GM23338 (cell line): ENCODE data around the gene PDYN. TPM values are rescaled to one million over a fixed set of nuclear protein-coding genes. Genes with fewer than 3 reads are reported as not detected.

Source experiments
- ATAC-seq: fragments of 200-7000 bp; cut with Tn5 transposase; 3 replicates; pipeline ENCODE4 v1.9.1; 2020
- DNase-seq: peaks from one replicate; pipeline ENCODE4 v3.0.0-alpha.2; 2015; ENCODE audit warnings: low spot score
- H2AFZ ChIP-seq: fragments of 200-600 bp; sonication (generic); 2 replicates; pipeline ENCODE4 v1.8.0; 2016; ENCODE audit warnings: antibody characterized with exemption, mild to moderate bottlenecking, moderate library complexity
- H3F3A ChIP-seq: fragments of 200-600 bp; sonication (generic); replicated peaks from 2 replicates; pipeline ENCODE4 v1.8.0; 2017; ENCODE audit warnings: antibody characterized with exemption, mixed run types, low read depth
- H3K27ac ChIP-seq: fragments of 200-600 bp; sonication (generic); 2 replicates; pipeline ENCODE4 v1.6.1; 2016; ENCODE audit warnings: low read depth
- H3K27me3 ChIP-seq: fragments of 200-600 bp; sonication (generic); 2 replicates; pipeline ENCODE4 v1.8.0; 2016; ENCODE audit warnings: mild to moderate bottlenecking, mixed run types, moderate library complexity; ENCODE audit not compliant: insufficient read depth
- H3K36me3 ChIP-seq: fragments of 200-600 bp; sonication (generic); 2 replicates; pipeline ENCODE4 v1.8.0; 2016; ENCODE audit warnings: mild to moderate bottlenecking; ENCODE audit not compliant: insufficient read depth
- H3K4me1 ChIP-seq: fragments of 200-600 bp; sonication (generic); 2 replicates; pipeline ENCODE4 v1.8.0; 2016; ENCODE audit warnings: mild to moderate bottlenecking, moderate library complexity; ENCODE audit not compliant: insufficient read depth
- H3K4me2 ChIP-seq: fragments of 200-600 bp; sonication (generic); 2 replicates; pipeline ENCODE4 v1.7.1; 2017; ENCODE audit warnings: mixed run types
- H3K4me3 ChIP-seq: fragments of 200-600 bp; sonication (generic); 2 replicates; pipeline ENCODE4 v1.6.1; 2016; ENCODE audit warnings: mixed run types
- H3K79me2 ChIP-seq: fragments of 200-600 bp; sonication (generic); replicated peaks from 2 replicates; pipeline ENCODE4 v1.8.0; 2017; ENCODE audit warnings: mild to moderate bottlenecking; ENCODE audit not compliant: insufficient read depth
- H3K9me2 ChIP-seq: fragments of 200-600 bp; sonication (generic); 2 replicates; pipeline ENCODE4 v1.8.0; 2017; ENCODE audit not compliant: insufficient read depth
- H4K20me1 ChIP-seq: fragments of 200-600 bp; sonication (generic); replicated peaks from 2 replicates; pipeline ENCODE4 v1.8.0; 2017; ENCODE audit warnings: mild to moderate bottlenecking; ENCODE audit not compliant: insufficient read depth
- H3K27ac Mint-ChIP-seq: 2 replicates; pipeline ENCODE4 v1.8.0; 2020; ENCODE audit warnings: inconsistent platforms, mild to moderate bottlenecking, moderate library complexity, mixed read lengths
- H3K27me3 Mint-ChIP-seq: 3 replicates; pipeline ENCODE4 v1.8.0; 2022; ENCODE audit warnings: low read depth, mild to moderate bottlenecking, moderate library complexity, mixed read lengths, inconsistent platforms; ENCODE audit not compliant: insufficient read depth, poor library complexity
- H3K36me3 Mint-ChIP-seq: 3 replicates; pipeline ENCODE4 v1.8.0; 2021; ENCODE audit warnings: low read depth, mild to moderate bottlenecking, inconsistent platforms, moderate library complexity, mixed read lengths
- H3K4me1 Mint-ChIP-seq: 3 replicates; pipeline ENCODE4 v1.8.0; 2020; ENCODE audit warnings: mild to moderate bottlenecking, inconsistent platforms, mixed read lengths
- H3K4me3 Mint-ChIP-seq: 3 replicates; pipeline ENCODE4 v1.8.0; 2021; ENCODE audit warnings: moderate library complexity, mild to moderate bottlenecking, inconsistent platforms, mixed read lengths
- H3K9me3 Mint-ChIP-seq: 3 replicates; pipeline ENCODE4 v1.8.0; 2020; ENCODE audit warnings: moderate library complexity, mild to moderate bottlenecking, inconsistent platforms, mixed read lengths
- CREB1 ChIP-seq: fragments of 250-450 bp; sonication (Bioruptor Pico); IDR thresholded peaks from 2 replicates; pipeline ENCODE4 v1.5.0; 2020; ENCODE audit warnings: low read depth, mild to moderate bottlenecking, moderate library complexity
- EZH2 ChIP-seq: fragments of 200-600 bp; sonication (generic); IDR thresholded peaks from one replicate; pipeline ENCODE4 v1.8.0; 2017; ENCODE audit warnings: antibody characterized with exemption, mild to moderate bottlenecking, low read depth; ENCODE audit not compliant: unreplicated experiment
- EZH2phosphoT487 ChIP-seq: fragments of 200-600 bp; sonication (generic); IDR thresholded peaks from one replicate; pipeline ENCODE4 v1.8.1; 2018; ENCODE audit warnings: antibody characterized with exemption; ENCODE audit not compliant: unreplicated experiment
- JUNB ChIP-seq: IDR thresholded peaks from one replicate; pipeline ENCODE4 v1.6.1; 2016; ENCODE audit warnings: antibody characterized with exemption; ENCODE audit not compliant: unreplicated experiment
- NANOG ChIP-seq: IDR thresholded peaks from 2 replicates; pipeline ENCODE4 v1.6.1; 2016; ENCODE audit warnings: antibody characterized with exemption, borderline replicate concordance
- POLR2AphosphoS5 ChIP-seq: IDR thresholded peaks from 2 replicates; pipeline ENCODE4 v1.6.1; 2016; ENCODE audit warnings: antibody characterized with exemption, low read depth
- STAT1 ChIP-seq: IDR thresholded peaks from one replicate; pipeline ENCODE4 v1.6.1; 2016; ENCODE audit warnings: antibody characterized with exemption; ENCODE audit not compliant: unreplicated experiment
- ZNF114 ChIP-seq: fragments of 250-450 bp; sonication (Bioruptor Pico); IDR thresholded peaks from 2 replicates; pipeline ENCODE4 v1.5.0; 2020; ENCODE audit warnings: mild to moderate bottlenecking, moderate library complexity
- ZNF331 ChIP-seq: fragments of 250-450 bp; sonication (Bioruptor Pico); IDR thresholded peaks from 2 replicates; pipeline ENCODE4 v1.5.0; 2020; ENCODE audit warnings: low read depth, mild to moderate bottlenecking, moderate library complexity
- polyA plus RNA-seq: library from polyadenylated mRNA; unstranded; fragments of >200 nt; fragmentation: Nextera tagmentation; extraction: Ambion mirVana; gene quantifications from 2 replicates; pipeline ENCODE4 v1.2.1, GENCODE V29; 2016
- total RNA-seq: library from RNA; depleted of rRNA; stranded (reverse); fragments of >200 nt; shearing (Covaris generic); gene quantifications from 2 replicates; pipeline ENCODE4 v1.2.3, GENCODE V29; 2014
- TF ChIP-seq, protein P1 (sequence below): fragments of 250-450 bp; sonication (Bioruptor Pico); IDR thresholded peaks from 2 replicates; pipeline ENCODE4 v1.5.0; 2020; ENCODE audit warnings: mild to moderate bottlenecking, moderate library complexity
- TF ChIP-seq, protein P2 (sequence below), 2 experiments: fragments of 200-600 bp in 1 of 2; sonication (generic) in 1 of 2; conservative IDR thresholded peaks; 2 replicates each; pipeline versions ENCODE4 v1.5.1 to v1.6.1; 2016 to 2017; ENCODE audit warnings: antibody characterized with exemption in 2 of 2, low read depth in 2 of 2, mild to moderate bottlenecking in 2 of 2, moderate library complexity in 1 of 2
- TF ChIP-seq, protein P3 (sequence below): IDR thresholded peaks from one replicate; pipeline ENCODE4 v1.6.1; 2018; ENCODE audit warnings: antibody characterized with exemption; ENCODE audit not compliant: unreplicated experiment
- TF ChIP-seq, protein P4 (sequence below): IDR thresholded peaks from 2 replicates; pipeline ENCODE4 v1.6.1; 2016; ENCODE audit warnings: antibody characterized with exemption

PDYN gene
- total and polyA plus RNA-seq, 2 experiments from 2014 or later = 0.21 to 0.24 TPM

DNA sequence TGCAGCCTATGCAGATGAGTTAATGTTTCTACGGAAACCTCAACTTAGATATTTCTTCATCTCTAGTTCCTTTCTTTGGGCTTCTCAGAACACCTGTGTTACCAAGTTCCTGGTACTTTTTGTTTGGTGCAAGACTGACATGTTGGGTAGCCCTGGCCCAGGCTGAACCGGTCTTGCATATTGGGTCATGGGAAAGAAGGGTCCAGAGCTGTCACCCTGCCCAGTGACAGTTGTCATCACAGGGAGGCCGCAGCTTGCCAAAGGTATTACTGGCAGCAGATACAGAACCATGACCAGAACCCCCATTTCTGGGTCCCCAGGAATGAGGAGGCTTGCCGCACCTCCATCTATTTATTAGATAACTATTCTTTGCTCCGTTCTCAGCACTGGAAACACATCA is 40.2 kb downstream of the PDYN start:
- Histone ChIP-seq H3K4me2 (no peak overlapping the region), H3K27me3 (no peaks in the 10 kb centered on the region), H4K20me1 (no peaks in the 10 kb centered on the region), H3K9me2 (no peaks in the 10 kb centered on the region), H3K27ac (no peak overlapping the region), H2AFZ (no peak overlapping the region), H3K79me2 (no peaks in the 10 kb centered on the region), H3F3A (no peaks in the 10 kb centered on the region), H3K4me1 (peaks cover 41% of the 10 kb centered on the region), H3K4me3 (no peak overlapping the region), H3K36me3 (no peaks in the 10 kb centered on the region)
- TF ChIP-seq, protein P1, sequence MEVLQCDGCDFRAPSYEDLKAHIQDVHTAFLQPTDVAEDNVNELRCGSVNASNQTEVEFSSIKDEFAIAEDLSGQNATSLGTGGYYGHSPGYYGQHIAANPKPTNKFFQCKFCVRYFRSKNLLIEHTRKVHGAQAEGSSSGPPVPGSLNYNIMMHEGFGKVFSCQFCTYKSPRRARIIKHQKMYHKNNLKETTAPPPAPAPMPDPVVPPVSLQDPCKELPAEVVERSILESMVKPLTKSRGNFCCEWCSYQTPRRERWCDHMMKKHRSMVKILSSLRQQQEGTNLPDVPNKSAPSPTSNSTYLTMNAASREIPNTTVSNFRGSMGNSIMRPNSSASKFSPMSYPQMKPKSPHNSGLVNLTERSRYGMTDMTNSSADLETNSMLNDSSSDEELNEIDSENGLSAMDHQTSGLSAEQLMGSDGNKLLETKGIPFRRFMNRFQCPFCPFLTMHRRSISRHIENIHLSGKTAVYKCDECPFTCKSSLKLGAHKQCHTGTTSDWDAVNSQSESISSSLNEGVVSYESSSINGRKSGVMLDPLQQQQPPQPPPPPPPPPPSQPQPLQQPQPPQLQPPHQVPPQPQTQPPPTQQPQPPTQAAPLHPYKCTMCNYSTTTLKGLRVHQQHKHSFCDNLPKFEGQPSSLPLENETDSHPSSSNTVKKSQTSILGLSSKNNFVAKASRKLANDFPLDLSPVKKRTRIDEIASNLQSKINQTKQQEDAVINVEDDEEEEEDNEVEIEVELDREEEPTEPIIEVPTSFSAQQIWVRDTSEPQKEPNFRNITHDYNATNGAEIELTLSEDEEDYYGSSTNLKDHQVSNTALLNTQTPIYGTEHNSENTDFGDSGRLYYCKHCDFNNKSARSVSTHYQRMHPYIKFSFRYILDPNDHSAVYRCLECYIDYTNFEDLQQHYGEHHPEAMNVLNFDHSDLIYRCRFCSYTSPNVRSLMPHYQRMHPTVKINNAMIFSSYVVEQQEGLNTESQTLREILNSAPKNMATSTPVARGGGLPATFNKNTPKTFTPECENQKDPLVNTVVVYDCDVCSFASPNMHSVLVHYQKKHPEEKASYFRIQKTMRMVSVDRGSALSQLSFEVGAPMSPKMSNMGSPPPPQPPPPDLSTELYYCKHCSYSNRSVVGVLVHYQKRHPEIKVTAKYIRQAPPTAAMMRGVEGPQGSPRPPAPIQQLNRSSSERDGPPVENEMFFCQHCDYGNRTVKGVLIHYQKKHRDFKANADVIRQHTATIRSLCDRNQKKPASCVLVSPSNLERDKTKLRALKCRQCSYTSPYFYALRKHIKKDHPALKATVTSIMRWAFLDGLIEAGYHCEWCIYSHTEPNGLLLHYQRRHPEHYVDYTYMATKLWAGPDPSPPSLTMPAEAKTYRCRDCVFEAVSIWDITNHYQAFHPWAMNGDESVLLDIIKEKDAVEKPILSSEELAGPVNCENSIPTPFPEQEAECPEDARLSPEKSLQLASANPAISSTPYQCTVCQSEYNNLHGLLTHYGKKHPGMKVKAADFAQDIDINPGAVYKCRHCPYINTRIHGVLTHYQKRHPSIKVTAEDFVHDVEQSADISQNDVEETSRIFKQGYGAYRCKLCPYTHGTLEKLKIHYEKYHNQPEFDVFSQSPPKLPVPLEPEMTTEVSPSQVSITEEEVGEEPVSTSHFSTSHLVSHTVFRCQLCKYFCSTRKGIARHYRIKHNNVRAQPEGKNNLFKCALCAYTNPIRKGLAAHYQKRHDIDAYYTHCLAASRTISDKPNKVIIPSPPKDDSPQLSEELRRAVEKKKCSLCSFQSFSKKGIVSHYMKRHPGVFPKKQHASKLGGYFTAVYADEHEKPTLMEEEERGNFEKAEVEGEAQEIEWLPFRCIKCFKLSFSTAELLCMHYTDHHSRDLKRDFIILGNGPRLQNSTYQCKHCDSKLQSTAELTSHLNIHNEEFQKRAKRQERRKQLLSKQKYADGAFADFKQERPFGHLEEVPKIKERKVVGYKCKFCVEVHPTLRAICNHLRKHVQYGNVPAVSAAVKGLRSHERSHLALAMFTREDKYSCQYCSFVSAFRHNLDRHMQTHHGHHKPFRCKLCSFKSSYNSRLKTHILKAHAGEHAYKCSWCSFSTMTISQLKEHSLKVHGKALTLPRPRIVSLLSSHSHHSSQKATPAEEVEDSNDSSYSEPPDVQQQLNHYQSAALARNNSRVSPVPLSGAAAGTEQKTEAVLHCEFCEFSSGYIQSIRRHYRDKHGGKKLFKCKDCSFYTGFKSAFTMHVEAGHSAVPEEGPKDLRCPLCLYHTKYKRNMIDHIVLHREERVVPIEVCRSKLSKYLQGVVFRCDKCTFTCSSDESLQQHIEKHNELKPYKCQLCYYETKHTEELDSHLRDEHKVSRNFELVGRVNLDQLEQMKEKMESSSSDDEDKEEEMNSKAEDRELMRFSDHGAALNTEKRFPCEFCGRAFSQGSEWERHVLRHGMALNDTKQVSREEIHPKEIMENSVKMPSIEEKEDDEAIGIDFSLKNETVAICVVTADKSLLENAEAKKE (CRISPR knock-in tag) = no peak
- TF ChIP-seq NANOG (no peak), JUNB (no peak), EZH2phosphoT487 (no peak), EZH2 (no peak), STAT1 (no peak), POLR2AphosphoS5 (no peak), ZNF331 (CRISPR knock-in tag) (no peak), ZNF114 (CRISPR knock-in tag) (no peak), CREB1 (no peak)
- TF ChIP-seq, protein P2, sequence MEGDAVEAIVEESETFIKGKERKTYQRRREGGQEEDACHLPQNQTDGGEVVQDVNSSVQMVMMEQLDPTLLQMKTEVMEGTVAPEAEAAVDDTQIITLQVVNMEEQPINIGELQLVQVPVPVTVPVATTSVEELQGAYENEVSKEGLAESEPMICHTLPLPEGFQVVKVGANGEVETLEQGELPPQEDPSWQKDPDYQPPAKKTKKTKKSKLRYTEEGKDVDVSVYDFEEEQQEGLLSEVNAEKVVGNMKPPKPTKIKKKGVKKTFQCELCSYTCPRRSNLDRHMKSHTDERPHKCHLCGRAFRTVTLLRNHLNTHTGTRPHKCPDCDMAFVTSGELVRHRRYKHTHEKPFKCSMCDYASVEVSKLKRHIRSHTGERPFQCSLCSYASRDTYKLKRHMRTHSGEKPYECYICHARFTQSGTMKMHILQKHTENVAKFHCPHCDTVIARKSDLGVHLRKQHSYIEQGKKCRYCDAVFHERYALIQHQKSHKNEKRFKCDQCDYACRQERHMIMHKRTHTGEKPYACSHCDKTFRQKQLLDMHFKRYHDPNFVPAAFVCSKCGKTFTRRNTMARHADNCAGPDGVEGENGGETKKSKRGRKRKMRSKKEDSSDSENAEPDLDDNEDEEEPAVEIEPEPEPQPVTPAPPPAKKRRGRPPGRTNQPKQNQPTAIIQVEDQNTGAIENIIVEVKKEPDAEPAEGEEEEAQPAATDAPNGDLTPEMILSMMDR (conservative IDR thresholded peaks at IDR 0.05; ENCODE audit: low read depth in 2 of 2) = no peak
- TF ChIP-seq, protein P3, sequence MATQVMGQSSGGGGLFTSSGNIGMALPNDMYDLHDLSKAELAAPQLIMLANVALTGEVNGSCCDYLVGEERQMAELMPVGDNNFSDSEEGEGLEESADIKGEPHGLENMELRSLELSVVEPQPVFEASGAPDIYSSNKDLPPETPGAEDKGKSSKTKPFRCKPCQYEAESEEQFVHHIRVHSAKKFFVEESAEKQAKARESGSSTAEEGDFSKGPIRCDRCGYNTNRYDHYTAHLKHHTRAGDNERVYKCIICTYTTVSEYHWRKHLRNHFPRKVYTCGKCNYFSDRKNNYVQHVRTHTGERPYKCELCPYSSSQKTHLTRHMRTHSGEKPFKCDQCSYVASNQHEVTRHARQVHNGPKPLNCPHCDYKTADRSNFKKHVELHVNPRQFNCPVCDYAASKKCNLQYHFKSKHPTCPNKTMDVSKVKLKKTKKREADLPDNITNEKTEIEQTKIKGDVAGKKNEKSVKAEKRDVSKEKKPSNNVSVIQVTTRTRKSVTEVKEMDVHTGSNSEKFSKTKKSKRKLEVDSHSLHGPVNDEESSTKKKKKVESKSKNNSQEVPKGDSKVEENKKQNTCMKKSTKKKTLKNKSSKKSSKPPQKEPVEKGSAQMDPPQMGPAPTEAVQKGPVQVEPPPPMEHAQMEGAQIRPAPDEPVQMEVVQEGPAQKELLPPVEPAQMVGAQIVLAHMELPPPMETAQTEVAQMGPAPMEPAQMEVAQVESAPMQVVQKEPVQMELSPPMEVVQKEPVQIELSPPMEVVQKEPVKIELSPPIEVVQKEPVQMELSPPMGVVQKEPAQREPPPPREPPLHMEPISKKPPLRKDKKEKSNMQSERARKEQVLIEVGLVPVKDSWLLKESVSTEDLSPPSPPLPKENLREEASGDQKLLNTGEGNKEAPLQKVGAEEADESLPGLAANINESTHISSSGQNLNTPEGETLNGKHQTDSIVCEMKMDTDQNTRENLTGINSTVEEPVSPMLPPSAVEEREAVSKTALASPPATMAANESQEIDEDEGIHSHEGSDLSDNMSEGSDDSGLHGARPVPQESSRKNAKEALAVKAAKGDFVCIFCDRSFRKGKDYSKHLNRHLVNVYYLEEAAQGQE = no peak
- TF ChIP-seq, protein P4, sequence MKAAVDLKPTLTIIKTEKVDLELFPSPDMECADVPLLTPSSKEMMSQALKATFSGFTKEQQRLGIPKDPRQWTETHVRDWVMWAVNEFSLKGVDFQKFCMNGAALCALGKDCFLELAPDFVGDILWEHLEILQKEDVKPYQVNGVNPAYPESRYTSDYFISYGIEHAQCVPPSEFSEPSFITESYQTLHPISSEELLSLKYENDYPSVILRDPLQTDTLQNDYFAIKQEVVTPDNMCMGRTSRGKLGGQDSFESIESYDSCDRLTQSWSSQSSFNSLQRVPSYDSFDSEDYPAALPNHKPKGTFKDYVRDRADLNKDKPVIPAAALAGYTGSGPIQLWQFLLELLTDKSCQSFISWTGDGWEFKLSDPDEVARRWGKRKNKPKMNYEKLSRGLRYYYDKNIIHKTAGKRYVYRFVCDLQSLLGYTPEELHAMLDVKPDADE = no peak
- Mint-ChIP-seq H3K36me3 (no peaks in the 10 kb centered on the region), H3K27ac (no peak overlapping the region), H3K27me3 (peaks cover 7% of the 10 kb centered on the region), H3K4me3 (no peak overlapping the region), H3K9me3 (no peaks in the 10 kb centered on the region), H3K4me1 (peaks cover 60% of the 10 kb centered on the region)
- ATAC-seq = no peak
- no peak for DNase-seq
